Measurements from ENCODE around the gene NRDC. TPM values are rescaled to one million over a fixed set of nuclear protein-coding genes. Genes with fewer than 3 reads are reported as not detected.
"Not testable (repeated sequence)": the region's sequence is repeated elsewhere in the genome, so short reads cannot be mapped to it uniquely, and the experiment has no call there.

NRDC gene
- total RNA-seq, 3 donors from 2014 or later: 90.6 to 103 (median 97.5) TPM

GRCh38 chr1:51902456-51902855 lies 23.9 kb upstream of the NRDC start:
- H3K27ac ChIP-seq: no peak overlapping the region
- DNase-seq (ENCODE audit: low spot score in 2 of 2): no peak
- H3K9me3 ChIP-seq: no peaks in the 10 kb centered on the region
- H3K27me3 ChIP-seq: peaks cover 0 to 12% of the 10 kb centered on the region in 2 donors
- no peaks in the 10 kb centered on the region for H3K36me3 ChIP-seq
- no peaks in the 10 kb centered on the region for H3K4me1 ChIP-seq
- TF ChIP-seq POLR2A (IDR thresholded peaks at IDR 0.05): no peak
- no peak for TF ChIP-seq CTCF (IDR thresholded peaks at IDR 0.05)
- no peak for TF ChIP-seq POLR2AphosphoS5 (IDR thresholded peaks at IDR 0.05)
- no peak overlapping the region for H3K4me3 ChIP-seq
- intact Hi-C loops (cut with DNase I; ENCODE audit: low total_unique reads): no loop called here

DNA sequence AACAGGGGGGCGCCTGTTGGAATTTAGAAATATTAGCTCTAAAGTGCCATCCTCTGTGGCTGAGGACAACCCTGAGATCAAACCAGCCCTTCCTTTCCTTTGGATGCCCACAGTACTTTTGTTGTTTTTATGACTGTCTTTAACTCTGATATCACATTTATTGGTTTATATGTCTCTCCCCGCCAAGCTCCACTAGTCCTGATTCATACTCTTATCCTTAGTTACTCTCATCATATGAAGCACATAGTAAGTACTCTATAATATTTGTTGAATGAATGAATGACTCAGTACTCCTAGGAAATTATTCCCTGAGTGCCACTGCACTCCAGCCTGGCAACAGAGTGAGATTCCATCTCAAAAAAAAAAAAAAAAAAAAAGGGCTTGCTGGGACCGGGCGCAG lies 22.6 kb upstream of the NRDC start:
- Histone ChIP-seq H3K4me1 (no peaks in the 10 kb centered on the region), H3K27ac (no peak overlapping the region), H3K27me3 (peaks cover 0 to 14% of the 10 kb centered on the region in 2 donors), H3K9me3 (no peaks in the 10 kb centered on the region), H3K36me3 (no peaks in the 10 kb centered on the region), H3K4me3 (no peak overlapping the region)
- DNase-seq (ENCODE audit: low spot score in 2 of 2): no peak
- intact Hi-C loops (cut with DNase I; ENCODE audit: low total_unique reads): no loop called here
- no peak for TF ChIP-seq POLR2A (IDR thresholded peaks at IDR 0.05)
- TF ChIP-seq POLR2AphosphoS5 (IDR thresholded peaks at IDR 0.05): no peak
- TF ChIP-seq CTCF (IDR thresholded peaks at IDR 0.05): no peak

DNA sequence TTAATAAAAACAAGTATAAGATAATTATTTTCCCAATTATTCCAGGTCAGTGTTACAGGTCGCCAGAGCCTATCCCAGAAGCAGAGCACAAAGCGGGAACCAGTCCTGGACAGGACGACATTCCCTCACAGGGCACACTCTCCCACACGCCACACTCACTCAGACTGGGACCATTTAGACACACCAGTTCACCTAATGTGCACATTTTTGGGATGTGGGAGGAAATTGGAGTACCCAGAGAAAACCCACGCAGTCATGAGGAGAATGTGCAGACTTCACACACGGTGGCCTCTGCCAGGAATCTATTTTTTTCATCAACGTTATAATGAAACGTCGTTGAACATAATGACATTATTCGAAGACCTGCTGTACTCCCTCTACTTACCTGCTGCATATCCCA lies 20.5 kb upstream of the NRDC start:
- TF ChIP-seq CTCF (IDR thresholded peaks at IDR 0.05): no peak
- no peak for TF ChIP-seq POLR2AphosphoS5 (IDR thresholded peaks at IDR 0.05)
- no peak for TF ChIP-seq POLR2A (IDR thresholded peaks at IDR 0.05)
- peaks cover 0 to 17% of the 10 kb centered on the region in 2 donors for H3K27me3 ChIP-seq
- no peaks in the 10 kb centered on the region for H3K36me3 ChIP-seq
- no peaks in the 10 kb centered on the region for H3K9me3 ChIP-seq
- no peaks in the 10 kb centered on the region for H3K4me1 ChIP-seq
- no peak overlapping the region for H3K27ac ChIP-seq
- intact Hi-C loops (cut with DNase I; ENCODE audit: low total_unique reads): no loop called here
- DNase-seq (ENCODE audit: low spot score in 2 of 2): no peak
- H3K4me3 ChIP-seq: no peak overlapping the region

- Histone ChIP-seq H3K4me1 (no peaks in the 10 kb centered on the region), H3K27ac (no peak overlapping the region), H3K36me3 (no peaks in the 10 kb centered on the region), H3K9me3 (no peaks in the 10 kb centered on the region), H3K4me3 (no peak overlapping the region), H3K27me3 (peaks cover 0 to 17% of the 10 kb centered on the region in 2 donors)
- intact Hi-C loops (cut with DNase I; ENCODE audit: low total_unique reads): no loop called here
- TF ChIP-seq POLR2A (IDR thresholded peaks at IDR 0.05) (no peak), POLR2AphosphoS5 (IDR thresholded peaks at IDR 0.05) (no peak), CTCF (IDR thresholded peaks at IDR 0.05) (no peak)
- no peak for DNase-seq (ENCODE audit: low spot score in 2 of 2)
Measured at GRCh38 chr1:51898090-51898734, 19.7 kb upstream of the NRDC start.

- no peak for DNase-seq (ENCODE audit: low spot score in 2 of 2)
- no peak overlapping the region for H3K4me3 ChIP-seq
- TF ChIP-seq POLR2AphosphoS5 (IDR thresholded peaks at IDR 0.05) (no peak), CTCF (IDR thresholded peaks at IDR 0.05) (no peak), POLR2A (IDR thresholded peaks at IDR 0.05) (no peak)
- no peaks in the 10 kb centered on the region for H3K9me3 ChIP-seq
- intact Hi-C loops (cut with DNase I; ENCODE audit: low total_unique reads): no loop called here
- H3K27ac ChIP-seq: no peak overlapping the region
- H3K4me1 ChIP-seq: no peaks in the 10 kb centered on the region
- H3K27me3 ChIP-seq: peaks cover 0 to 17% of the 10 kb centered on the region in 2 donors
- H3K36me3 ChIP-seq: no peaks in the 10 kb centered on the region
Measured at GRCh38 chr1:51897699-51898031, 19.1 kb upstream of the NRDC start.

GRCh38 chr1:51894748-51895147 lies 16.2 kb upstream of the NRDC start:
- H3K9me3 ChIP-seq; DNase-seq (ENCODE audit: low spot score in 2 of 2); intact Hi-C loops (cut with DNase I; ENCODE audit: low total_unique reads); H3K27ac ChIP-seq; H3K4me1 ChIP-seq; H3K36me3 ChIP-seq; H3K4me3 ChIP-seq: not testable (repeated sequence)
- peaks cover 0 to 19% of the 10 kb centered on the region in 2 donors for H3K27me3 ChIP-seq
